Mesothelial cell of epicardium (in vitro differentiated cells): ENCODE data around the gene NTSR1. TPM values are rescaled to one million over a fixed set of nuclear protein-coding genes. Genes with fewer than 3 reads are reported as not detected.

Experiments used
- DNase-seq, 2 experiments: peaks; one replicate each; pipeline ENCODE4 v3.0.0; 2021; ENCODE audit warnings: low spot score in 2 of 2; ENCODE audit not compliant: unreplicated experiment in 2 of 2
- H3K27ac Mint-ChIP-seq: 2 replicates; pipeline ENCODE4 v1.8.0; 2021; ENCODE audit warnings: mixed read lengths
- H3K27me3 Mint-ChIP-seq: 2 replicates; pipeline ENCODE4 v1.8.0; 2021; ENCODE audit warnings: low read depth, mixed read lengths
- H3K36me3 Mint-ChIP-seq: 2 replicates; pipeline ENCODE4 v1.8.0; 2021; ENCODE audit warnings: mixed read lengths
- H3K4me1 Mint-ChIP-seq: 2 replicates; pipeline ENCODE4 v1.8.0; 2021; ENCODE audit warnings: mixed read lengths
- H3K4me3 Mint-ChIP-seq: 2 replicates; pipeline ENCODE4 v1.8.0; 2021; ENCODE audit warnings: mild to moderate bottlenecking, moderate library complexity, mixed read lengths
- H3K9me3 Mint-ChIP-seq: 2 replicates; pipeline ENCODE4 v1.8.0; 2021; ENCODE audit warnings: mixed read lengths
- total RNA-seq: library from RNA; stranded (reverse); gene quantifications from 3 replicates; pipeline ENCODE4 v1.2.1, GENCODE V29; 2021
- TF ChIP-seq, protein P1 (sequence below): fragments of 200-600 bp; sonication (generic); IDR thresholded peaks from one replicate; pipeline ENCODE4 v1.5.0; 2021; ENCODE audit warnings: antibody characterized with exemption; ENCODE audit not compliant: unreplicated experiment

The NTSR1 gene
- total RNA-seq, 1 donor from 2014 or later = 0.36 TPM

DNA sequence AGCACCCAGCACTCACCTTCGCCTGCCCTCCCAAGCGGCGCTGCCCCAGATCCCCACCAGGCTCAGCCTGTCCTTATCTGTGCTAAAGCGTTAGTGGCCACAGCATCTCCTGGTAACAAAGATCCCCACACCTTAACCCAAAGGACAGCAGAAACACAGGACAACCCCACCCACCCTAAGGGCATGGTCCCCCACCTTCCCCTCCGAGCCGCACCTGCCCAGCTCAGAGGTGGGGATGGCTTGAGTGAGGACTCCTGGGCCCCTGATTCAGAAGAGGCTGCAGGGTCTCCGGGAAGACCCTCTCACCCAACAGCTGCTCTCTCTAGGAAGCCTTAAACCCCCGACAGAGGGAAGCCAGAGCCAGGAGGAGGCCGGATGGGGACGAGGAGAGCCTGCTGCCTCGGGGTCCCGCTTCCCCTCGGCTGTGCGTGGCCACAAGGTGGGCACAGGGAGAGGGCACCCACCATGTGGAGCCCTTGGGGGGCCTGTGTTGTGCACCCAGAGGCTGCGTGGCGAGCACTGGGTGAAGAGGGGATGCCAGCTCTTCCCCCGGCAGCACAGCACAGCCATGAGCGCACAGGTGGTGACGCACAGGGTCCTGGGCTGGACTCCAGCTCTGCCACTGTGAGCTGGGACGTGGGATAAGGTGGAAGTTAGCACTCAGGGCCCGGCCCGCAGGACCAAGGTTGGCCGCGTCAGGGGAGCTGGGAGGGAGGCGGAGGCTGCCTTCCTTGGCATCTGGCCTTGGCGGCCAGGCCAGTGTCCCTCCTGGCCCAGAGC is 55.7 kb downstream of the NTSR1 start:
- H3K4me1 Mint-ChIP-seq = peaks cover 66% of the 10 kb centered on the region
- no peak overlapping the region for H3K4me3 Mint-ChIP-seq
- TF ChIP-seq, protein P1, sequence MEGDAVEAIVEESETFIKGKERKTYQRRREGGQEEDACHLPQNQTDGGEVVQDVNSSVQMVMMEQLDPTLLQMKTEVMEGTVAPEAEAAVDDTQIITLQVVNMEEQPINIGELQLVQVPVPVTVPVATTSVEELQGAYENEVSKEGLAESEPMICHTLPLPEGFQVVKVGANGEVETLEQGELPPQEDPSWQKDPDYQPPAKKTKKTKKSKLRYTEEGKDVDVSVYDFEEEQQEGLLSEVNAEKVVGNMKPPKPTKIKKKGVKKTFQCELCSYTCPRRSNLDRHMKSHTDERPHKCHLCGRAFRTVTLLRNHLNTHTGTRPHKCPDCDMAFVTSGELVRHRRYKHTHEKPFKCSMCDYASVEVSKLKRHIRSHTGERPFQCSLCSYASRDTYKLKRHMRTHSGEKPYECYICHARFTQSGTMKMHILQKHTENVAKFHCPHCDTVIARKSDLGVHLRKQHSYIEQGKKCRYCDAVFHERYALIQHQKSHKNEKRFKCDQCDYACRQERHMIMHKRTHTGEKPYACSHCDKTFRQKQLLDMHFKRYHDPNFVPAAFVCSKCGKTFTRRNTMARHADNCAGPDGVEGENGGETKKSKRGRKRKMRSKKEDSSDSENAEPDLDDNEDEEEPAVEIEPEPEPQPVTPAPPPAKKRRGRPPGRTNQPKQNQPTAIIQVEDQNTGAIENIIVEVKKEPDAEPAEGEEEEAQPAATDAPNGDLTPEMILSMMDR = no peak
- no peak overlapping the region for H3K27ac Mint-ChIP-seq
- no peak for DNase-seq
- no peaks in the 10 kb centered on the region for H3K36me3 Mint-ChIP-seq
- H3K9me3 Mint-ChIP-seq = no peaks in the 10 kb centered on the region
- H3K27me3 Mint-ChIP-seq = no peaks in the 10 kb centered on the region

DNA sequence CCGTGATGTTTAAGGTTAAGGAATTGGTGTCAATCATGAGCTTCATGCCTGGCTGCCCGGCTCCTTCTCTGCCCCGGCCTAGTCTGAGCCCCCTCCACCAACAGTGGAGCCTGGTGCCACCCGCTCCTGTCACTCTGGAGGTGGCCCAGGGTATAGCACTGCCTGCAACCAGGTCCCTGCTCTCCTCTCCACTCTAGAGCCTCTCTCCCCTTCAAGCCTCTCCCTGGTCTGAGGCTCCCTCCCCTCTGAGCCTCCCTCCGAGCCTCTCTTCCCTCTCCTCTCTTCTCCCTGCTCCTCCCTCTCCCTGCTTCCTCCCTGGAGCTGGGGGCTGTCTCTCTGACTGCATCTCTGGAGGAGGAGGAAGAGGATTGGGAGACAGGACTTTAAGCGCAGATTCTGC is 56.4 kb downstream of the NTSR1 start:
- no peaks in the 10 kb centered on the region for H3K27me3 Mint-ChIP-seq
- TF ChIP-seq, protein P1 = no peak
- peaks cover 67% of the 10 kb centered on the region for H3K4me1 Mint-ChIP-seq
- H3K27ac Mint-ChIP-seq = peak overlapping the region; percentile 87
- DNase-seq = no peak
- no peaks in the 10 kb centered on the region for H3K9me3 Mint-ChIP-seq
- H3K4me3 Mint-ChIP-seq = no peak overlapping the region
- H3K36me3 Mint-ChIP-seq = no peaks in the 10 kb centered on the region

DNA sequence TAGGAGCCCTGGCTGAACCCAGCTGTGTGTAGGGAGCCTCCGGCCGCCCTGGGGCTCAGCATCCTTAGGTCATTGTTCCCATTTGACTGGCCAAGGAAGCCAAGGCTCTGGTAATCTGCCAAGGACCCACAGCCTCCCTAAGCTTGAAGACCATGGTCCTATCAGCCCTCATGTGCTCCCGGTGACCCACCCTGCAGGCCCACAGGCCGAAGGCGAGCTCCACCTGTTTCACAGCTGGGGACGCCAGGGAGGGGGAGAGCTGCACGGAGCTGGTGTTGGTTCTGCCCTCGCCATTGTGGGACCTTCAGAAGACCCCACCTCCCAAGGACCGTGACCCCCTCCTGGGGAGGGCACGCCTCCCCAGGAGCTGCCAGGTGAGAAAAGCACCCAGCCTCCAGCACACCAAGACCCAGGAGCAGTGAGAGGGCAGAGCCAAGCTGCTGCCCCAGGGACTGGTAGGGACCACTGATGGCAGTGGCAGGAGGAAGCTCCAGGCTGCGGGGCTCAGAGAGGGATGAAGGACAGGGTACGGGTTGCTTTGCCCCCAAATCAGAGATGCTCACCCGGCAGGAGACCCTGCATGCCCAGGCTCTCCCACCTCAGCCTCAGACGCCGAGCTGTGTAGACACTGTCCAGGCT is 56.9 kb downstream of the NTSR1 start:
- H3K4me3 Mint-ChIP-seq = no peak overlapping the region
- peaks cover 63% of the 10 kb centered on the region for H3K4me1 Mint-ChIP-seq
- no peaks in the 10 kb centered on the region for H3K27me3 Mint-ChIP-seq
- TF ChIP-seq, protein P1 = no peak
- DNase-seq = no peak
- no peaks in the 10 kb centered on the region for H3K9me3 Mint-ChIP-seq
- peak overlapping the region; percentile 87 for H3K27ac Mint-ChIP-seq
- H3K36me3 Mint-ChIP-seq = no peaks in the 10 kb centered on the region

DNA sequence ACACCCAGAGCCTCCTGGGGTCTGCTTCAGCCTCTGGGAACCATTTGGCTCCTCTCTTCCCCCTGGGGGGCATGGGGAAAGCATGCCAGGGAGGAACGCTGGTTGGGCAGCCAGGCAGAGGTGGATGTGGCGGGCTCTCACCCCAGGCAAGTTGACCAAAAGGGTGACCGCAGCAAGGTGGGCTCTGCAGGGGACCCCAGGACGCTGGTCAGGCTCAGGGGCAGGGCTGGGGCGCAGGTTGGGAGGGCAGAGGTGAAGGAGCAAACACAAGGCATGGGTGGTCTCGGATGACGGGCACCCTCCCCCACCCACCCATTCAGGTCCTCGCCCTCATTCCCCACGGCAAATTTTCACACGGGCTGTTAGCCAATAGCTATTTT is 57.4 kb downstream of the NTSR1 start:
- TF ChIP-seq, protein P1 = no peak
- DNase-seq = no peak
- H3K36me3 Mint-ChIP-seq = no peaks in the 10 kb centered on the region
- H3K9me3 Mint-ChIP-seq = no peaks in the 10 kb centered on the region
- peak overlapping the region; percentile 99 for H3K27ac Mint-ChIP-seq
- H3K4me3 Mint-ChIP-seq = no peak overlapping the region
- H3K27me3 Mint-ChIP-seq = no peaks in the 10 kb centered on the region
- peaks cover 58% of the 10 kb centered on the region for H3K4me1 Mint-ChIP-seq

DNA sequence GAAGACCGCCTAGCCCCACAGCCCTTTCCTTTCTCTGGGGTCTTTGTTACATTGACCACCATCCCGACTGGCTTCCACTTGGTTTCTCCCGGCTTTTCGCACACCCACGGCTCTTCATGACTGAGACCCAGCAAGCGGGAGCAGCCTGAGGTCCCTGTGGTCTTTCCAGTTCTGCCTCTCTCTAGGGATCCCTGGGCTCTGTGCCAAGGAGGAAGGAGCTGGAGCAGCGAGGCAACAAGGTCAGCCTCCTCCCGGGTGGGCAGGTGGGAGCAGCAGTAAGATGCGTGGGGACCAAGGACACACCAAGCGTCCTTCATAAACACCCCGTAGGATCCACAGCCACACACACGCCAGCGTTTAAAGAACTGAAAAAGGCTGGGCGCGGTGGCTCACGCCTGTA is 58.1 kb downstream of the NTSR1 start:
- H3K27ac Mint-ChIP-seq = peak overlapping the region; percentile 99
- H3K36me3 Mint-ChIP-seq = no peaks in the 10 kb centered on the region
- H3K4me3 Mint-ChIP-seq = peak overlapping the region; percentile 52
- H3K27me3 Mint-ChIP-seq = no peaks in the 10 kb centered on the region
- H3K4me1 Mint-ChIP-seq = peaks cover 51% of the 10 kb centered on the region
- TF ChIP-seq, protein P1 = no peak
- H3K9me3 Mint-ChIP-seq = no peaks in the 10 kb centered on the region
- DNase-seq = peak in 1 of 2 experiments; percentile 65
